GM12892 (cell line): ENCODE results near the gene CTNND2.

Experiments
- POLR2A ChIP-seq: IDR thresholded peaks from 2 replicates; pipeline ENCODE4 v1.6.1; 2011; ENCODE audit warnings: low read depth, low read length, control low read depth
- POLR2AphosphoS5 ChIP-seq: IDR thresholded peaks from 2 replicates; pipeline ENCODE4 v1.6.1; 2011; ENCODE audit warnings: low read depth, low read length, control low read depth
- TAF1 ChIP-seq: IDR thresholded peaks from 2 replicates; pipeline ENCODE4 v1.6.1; 2011; ENCODE audit warnings: low read depth, mild to moderate bottlenecking, control low read depth, low read length, borderline replicate concordance

DNA sequence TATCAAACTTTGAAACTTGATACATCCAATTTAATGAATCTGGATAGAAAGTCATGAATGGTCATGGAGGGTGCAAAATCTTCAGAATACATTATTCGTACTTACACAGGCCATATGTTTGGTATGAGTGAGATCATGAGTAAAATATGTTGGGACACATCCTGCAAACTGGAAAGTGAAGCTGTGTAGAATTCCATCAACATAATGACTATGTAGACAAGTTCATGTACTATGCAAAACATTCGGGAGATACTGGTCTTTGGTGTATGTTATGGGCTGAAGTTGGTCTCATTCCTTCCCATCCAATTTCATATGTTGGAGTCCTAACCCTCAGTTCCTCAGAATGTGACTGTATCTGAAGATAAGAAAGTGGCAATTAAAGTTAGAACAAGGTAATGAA lies 18.1 kb upstream of the CTNND2 start:
- no peak for TF ChIP-seq POLR2A
- TF ChIP-seq POLR2AphosphoS5 = no peak
- no peak for TF ChIP-seq TAF1
